Measurements from ENCODE around the gene MYH13. TPM values are rescaled to one million over a fixed set of nuclear protein-coding genes. Genes with fewer than 3 reads are reported as not detected.
A peak's percentile ranks its signal among the peaks of the same experiment; 100 is the strongest.

The MYH13 gene
- total and polyA plus RNA-seq, 9 donors = not detected

DNA sequence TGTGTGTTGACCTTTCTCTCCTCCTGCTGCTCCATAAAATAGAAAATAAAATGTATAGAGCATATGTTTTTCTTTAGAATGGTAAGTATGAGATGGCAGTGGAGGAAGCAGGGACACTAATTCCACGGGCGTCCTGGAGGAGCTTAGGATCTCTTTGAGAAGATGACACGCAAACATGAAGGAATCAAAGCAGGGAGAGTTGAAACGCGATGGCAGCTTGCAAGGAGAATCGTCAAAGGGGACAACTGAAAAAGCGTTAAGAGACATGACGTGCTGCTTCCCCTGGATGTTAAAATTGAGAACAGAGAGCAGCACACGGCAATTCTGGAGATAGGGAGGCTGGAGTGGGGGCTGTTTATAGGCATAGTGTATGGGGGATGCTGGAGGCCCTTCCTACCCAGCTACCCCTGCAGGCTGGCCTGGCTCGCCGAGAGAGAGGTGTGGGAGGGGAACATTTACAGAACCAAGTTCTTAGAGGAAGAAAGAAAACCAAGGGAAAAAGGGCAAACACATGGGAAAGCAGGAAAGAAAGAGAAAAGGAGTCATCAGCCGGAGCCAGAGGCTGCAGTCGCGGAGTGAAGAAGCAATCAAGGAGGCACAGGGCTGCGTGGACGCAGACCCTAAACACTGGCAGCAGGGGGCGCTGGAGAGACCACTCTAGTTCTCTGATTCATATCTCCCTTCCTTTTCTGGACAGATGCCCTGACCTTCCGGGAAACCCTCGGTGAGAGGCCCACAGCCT is 55.8 kb downstream of the MYH13 start:
- Histone ChIP-seq H3K4me1 (ENCODE audit: insufficient read depth) (no peaks in the 10 kb centered on the region), H3K4me3 (no peak overlapping the region), H3K36me3 (no peaks in the 10 kb centered on the region), H3K27ac (no peak overlapping the region), H3K27me3 (no peaks in the 10 kb centered on the region), H3K9me3 (no peaks in the 10 kb centered on the region)
- intact Hi-C loops (cut with DNase I) = no loop called here
- DNase-seq = peak in 3 of 5 donors; percentile 17 to 46 (median 37)
- no peak for TF ChIP-seq POLR2A (IDR thresholded peaks at IDR 0.05)
- TF ChIP-seq, protein P1, sequence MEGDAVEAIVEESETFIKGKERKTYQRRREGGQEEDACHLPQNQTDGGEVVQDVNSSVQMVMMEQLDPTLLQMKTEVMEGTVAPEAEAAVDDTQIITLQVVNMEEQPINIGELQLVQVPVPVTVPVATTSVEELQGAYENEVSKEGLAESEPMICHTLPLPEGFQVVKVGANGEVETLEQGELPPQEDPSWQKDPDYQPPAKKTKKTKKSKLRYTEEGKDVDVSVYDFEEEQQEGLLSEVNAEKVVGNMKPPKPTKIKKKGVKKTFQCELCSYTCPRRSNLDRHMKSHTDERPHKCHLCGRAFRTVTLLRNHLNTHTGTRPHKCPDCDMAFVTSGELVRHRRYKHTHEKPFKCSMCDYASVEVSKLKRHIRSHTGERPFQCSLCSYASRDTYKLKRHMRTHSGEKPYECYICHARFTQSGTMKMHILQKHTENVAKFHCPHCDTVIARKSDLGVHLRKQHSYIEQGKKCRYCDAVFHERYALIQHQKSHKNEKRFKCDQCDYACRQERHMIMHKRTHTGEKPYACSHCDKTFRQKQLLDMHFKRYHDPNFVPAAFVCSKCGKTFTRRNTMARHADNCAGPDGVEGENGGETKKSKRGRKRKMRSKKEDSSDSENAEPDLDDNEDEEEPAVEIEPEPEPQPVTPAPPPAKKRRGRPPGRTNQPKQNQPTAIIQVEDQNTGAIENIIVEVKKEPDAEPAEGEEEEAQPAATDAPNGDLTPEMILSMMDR (IDR thresholded peaks at IDR 0.05) = no peak
- TF ChIP-seq EP300 (IDR thresholded peaks at IDR 0.05) = no peak
- 46 to 61% (median 56%) methylated on average over 19 of the region's 19 CpGs for WGBS, 3 donors

DNA sequence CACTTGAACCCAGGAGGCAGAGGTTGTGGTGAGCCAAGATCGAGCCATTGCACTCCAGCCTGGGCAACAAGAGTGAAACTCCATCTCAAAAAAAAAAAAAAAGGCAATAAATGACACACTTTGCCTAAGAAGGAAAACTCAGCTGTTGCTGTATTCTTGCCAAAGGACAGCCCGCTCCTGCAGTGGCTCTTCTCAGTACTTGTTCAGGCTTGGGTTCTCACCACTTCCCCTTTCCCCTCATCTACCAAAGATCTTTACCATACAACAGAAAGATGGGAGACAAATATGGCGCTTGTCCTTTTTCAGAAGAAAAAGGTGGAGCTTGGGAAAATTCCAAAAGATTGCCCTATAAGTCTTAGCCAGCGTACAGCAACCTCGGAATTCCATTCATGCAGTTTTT is 58.5 kb downstream of the MYH13 start:
- TF ChIP-seq, protein P1 (IDR thresholded peaks at IDR 0.05) = no peak
- TF ChIP-seq POLR2A (IDR thresholded peaks at IDR 0.05) (no peak), EP300 (IDR thresholded peaks at IDR 0.05) (no peak)
- no peak overlapping the region for H3K27ac ChIP-seq
- intact Hi-C loops (cut with DNase I) = no loop called here
- no peaks in the 10 kb centered on the region for H3K27me3 ChIP-seq
- no peaks in the 10 kb centered on the region for H3K36me3 ChIP-seq
- WGBS, 3 donors = 71 to 79% (median 77%) methylated on average over 5 of the region's 5 CpGs
- no peaks in the 10 kb centered on the region for H3K9me3 ChIP-seq
- no peak overlapping the region for H3K4me3 ChIP-seq
- DNase-seq = no peak
- H3K4me1 ChIP-seq (ENCODE audit: insufficient read depth) = no peaks in the 10 kb centered on the region

DNA sequence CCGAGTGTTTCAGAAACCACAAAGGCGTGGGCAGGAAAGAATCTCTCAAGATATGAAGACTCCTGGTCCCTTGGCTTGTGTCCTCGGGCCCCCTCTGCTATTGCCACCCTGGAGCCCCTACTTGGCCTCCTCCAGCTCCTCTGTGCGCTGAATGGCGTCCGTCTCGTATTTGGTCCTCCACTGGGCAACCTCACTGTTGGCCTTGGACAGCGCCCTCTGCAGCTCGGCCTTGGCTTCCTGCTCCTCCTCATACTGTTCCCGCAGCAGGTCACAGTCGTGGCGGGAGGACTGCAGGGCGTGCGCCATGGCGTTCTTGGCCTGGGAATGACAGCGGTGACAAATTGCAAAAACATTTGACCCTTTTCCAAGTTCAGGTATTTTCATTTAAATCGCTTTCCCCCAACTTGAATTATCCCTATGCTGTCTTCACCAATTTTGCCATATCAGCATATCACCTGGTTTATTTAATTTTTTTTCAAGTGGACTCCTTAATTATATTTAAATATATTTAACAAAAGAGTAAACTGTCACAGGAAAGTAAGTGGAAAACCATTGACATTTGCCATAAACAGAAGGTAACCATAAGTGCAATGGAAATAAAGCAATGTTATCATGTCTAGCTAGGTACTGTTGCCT is 59.7 kb downstream of the MYH13 start:
- no peaks in the 10 kb centered on the region for H3K9me3 ChIP-seq
- H3K4me3 ChIP-seq = no peak overlapping the region
- no peaks in the 10 kb centered on the region for H3K4me1 ChIP-seq (ENCODE audit: insufficient read depth)
- no peak for DNase-seq
- no peaks in the 10 kb centered on the region for H3K36me3 ChIP-seq
- no peaks in the 10 kb centered on the region for H3K27me3 ChIP-seq
- TF ChIP-seq EP300 (IDR thresholded peaks at IDR 0.05) (no peak), POLR2A (IDR thresholded peaks at IDR 0.05) (no peak)
- TF ChIP-seq, protein P1 (IDR thresholded peaks at IDR 0.05) = no peak
- H3K27ac ChIP-seq = no peak overlapping the region
- 87 to 92% (median 92%) methylated on average over 17 of the region's 17 CpGs for WGBS, 3 donors
- intact Hi-C loops (cut with DNase I) = no loop called here

DNA sequence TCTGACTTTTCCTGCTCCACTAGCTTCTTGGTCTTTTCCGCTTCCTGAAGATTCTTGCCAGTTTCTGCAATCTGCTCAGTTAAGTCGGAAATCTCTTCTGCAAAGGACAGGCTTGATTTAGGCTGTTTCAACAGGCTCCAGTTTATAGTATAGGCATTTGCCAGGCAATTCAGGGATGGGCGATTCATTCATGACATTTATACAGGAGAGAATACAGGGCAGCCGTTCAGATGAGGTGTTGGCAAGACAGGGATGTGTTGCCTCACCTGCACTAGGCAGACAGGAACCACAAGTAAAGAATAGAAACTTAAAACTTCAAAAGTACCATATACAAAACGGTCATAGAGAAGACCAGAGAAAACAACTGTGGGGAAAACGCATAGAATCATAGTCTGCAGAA is 61.7 kb downstream of the MYH13 start:
- no peaks in the 10 kb centered on the region for H3K36me3 ChIP-seq
- WGBS, 3 donors = 59 to 77% (median 66%) methylated on average over 6 of the region's 6 CpGs

More for the DNA sequence above, 61.7 kb downstream of the MYH13 start:
- H3K9me3 ChIP-seq = no peaks in the 10 kb centered on the region
- H3K4me1 ChIP-seq (ENCODE audit: insufficient read depth) = no peaks in the 10 kb centered on the region
- H3K4me3 ChIP-seq = no peak overlapping the region
- H3K27ac ChIP-seq = no peak overlapping the region
- no peaks in the 10 kb centered on the region for H3K27me3 ChIP-seq
- intact Hi-C loops (cut with DNase I) = no loop called here
- TF ChIP-seq POLR2A (IDR thresholded peaks at IDR 0.05) (no peak), EP300 (IDR thresholded peaks at IDR 0.05) (no peak)
- TF ChIP-seq, protein P1 (IDR thresholded peaks at IDR 0.05) = no peak
- DNase-seq = no peak
